Adipocyte (in vitro differentiated cells): ENCODE measurements around the gene GLA.

Experiments used
- DNase-seq: peaks from one replicate; pipeline ENCODE4 v3.0.0-alpha.2; 2015; ENCODE audit warnings: low read depth
- H3K27me3 ChIP-seq: replicated peaks from 2 replicates; pipeline ENCODE4 v1.7.0; 2013; ENCODE audit warnings: mild to moderate bottlenecking, low read length, moderate library complexity; ENCODE audit not compliant: control insufficient read depth, insufficient read depth
- H3K36me3 ChIP-seq: 2 replicates; pipeline ENCODE4 v1.7.0; 2013; ENCODE audit warnings: low read length, mild to moderate bottlenecking, moderate library complexity; ENCODE audit not compliant: control insufficient read depth, insufficient read depth, severe bottlenecking
- H3K4me1 ChIP-seq: 2 replicates; pipeline ENCODE4 v1.7.0; 2013; ENCODE audit warnings: mild to moderate bottlenecking, low read length, moderate library complexity; ENCODE audit not compliant: control insufficient read depth, insufficient read depth
- H3K4me3 ChIP-seq: 2 replicates; pipeline ENCODE4 v1.7.0; 2013; ENCODE audit warnings: mild to moderate bottlenecking, low read length, moderate library complexity
- H3K9ac ChIP-seq: 2 replicates; pipeline ENCODE4 v1.7.0; 2013; ENCODE audit warnings: mild to moderate bottlenecking, low read length, moderate library complexity
- H3K9me3 ChIP-seq: 2 replicates; pipeline ENCODE4 v1.7.0; 2013; ENCODE audit warnings: mild to moderate bottlenecking, low read length, moderate library complexity; ENCODE audit not compliant: control insufficient read depth

The GLA gene

GRCh38 chrX:101417190-101417589, 9.5 kb upstream of the GLA start:
- Histone ChIP-seq H3K4me3 (no peak overlapping the region), H3K4me1 (peaks cover 20% of the 10 kb centered on the region), H3K36me3 (peaks cover 17% of the 10 kb centered on the region), H3K9ac (peak overlapping the region; percentile 89), H3K27me3 (peaks cover 4% of the 10 kb centered on the region), H3K9me3 (no peaks in the 10 kb centered on the region)
- no peak for DNase-seq

DNA sequence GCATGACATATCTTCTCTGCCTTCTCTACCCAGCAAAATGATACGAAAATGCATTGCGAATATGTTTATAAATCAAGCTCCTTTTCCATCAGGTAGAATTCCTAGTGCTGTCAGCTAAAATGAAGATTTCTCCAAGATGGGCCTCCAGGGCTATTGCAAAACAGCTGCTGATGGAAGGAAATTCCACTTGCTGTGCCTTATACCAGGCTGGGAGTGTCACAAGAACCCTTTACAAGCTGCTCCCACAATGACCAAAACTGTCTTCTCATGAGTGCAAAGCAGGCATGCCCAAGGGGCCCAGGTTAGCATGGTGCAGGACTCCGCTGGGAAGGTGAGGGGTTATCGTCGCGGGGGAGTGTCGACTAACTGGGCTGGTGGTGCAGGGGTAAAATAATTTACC, 9.0 kb upstream of the GLA start:
- no peak overlapping the region for H3K4me3 ChIP-seq
- H3K9me3 ChIP-seq: no peaks in the 10 kb centered on the region
- H3K27me3 ChIP-seq: peaks cover 4% of the 10 kb centered on the region
- H3K9ac ChIP-seq: no peak overlapping the region
- peak; percentile 41 for DNase-seq
- peaks cover 20% of the 10 kb centered on the region for H3K36me3 ChIP-seq
- peaks cover 20% of the 10 kb centered on the region for H3K4me1 ChIP-seq

DNA sequence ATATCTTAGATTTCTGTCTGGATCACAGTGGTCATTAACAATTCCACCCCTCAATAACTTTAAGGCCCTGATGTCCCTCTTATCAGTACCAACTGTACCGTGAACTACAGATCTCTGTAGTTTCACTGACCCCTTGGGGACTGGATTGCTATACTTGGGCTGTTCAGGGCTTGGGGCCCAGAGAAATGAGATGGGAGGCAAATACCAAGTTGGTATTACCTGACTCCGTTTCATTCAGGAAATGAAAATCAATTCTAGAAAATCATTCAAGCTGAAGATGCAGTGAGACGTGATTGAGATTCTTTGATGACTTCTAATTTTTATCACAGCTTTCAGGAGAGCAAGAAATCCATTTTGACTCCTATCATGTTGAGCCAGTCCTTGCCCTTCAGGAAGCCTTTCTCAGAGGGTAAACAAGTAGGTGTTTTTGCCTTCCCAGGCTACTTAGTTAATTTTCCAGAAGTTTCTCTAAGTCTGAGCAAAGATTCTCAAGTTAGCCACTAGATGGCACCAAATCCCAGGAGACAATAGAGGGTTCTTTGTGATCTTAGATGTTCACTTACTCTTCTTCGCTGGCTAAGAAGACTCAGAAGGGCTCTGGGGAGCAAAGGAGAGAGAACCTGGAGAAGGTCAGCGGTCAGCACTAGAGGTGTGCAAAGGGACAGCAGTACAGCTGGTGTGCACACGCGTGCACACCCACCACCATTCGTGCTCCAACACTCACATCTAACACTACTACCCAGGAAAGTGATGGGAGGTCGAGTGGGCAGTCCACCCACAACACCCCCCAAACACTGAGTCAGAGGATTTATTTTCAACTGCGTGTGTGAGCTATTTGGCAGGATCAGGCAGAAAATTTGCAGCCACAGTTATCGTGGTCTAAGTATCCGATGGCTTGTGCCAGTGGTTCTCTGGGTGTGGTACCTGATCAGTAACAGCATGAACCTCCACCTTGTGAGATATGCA, 7.7 kb upstream of the GLA start:
- Histone ChIP-seq H3K9ac (peak overlapping the region; percentile 25), H3K4me3 (no peak overlapping the region), H3K9me3 (no peaks in the 10 kb centered on the region), H3K4me1 (peaks cover 22% of the 10 kb centered on the region), H3K36me3 (peaks cover 20% of the 10 kb centered on the region), H3K27me3 (peaks cover 4% of the 10 kb centered on the region)
- DNase-seq: peak; percentile 85

- Histone ChIP-seq H3K4me3 (no peak overlapping the region), H3K9ac (no peak overlapping the region), H3K9me3 (no peaks in the 10 kb centered on the region), H3K27me3 (no peaks in the 10 kb centered on the region), H3K4me1 (peaks cover 18% of the 10 kb centered on the region), H3K36me3 (peaks cover 20% of the 10 kb centered on the region)
- DNase-seq: no peak
These were observed 4.3 kb upstream of the GLA start for GRCh38 chrX:101411984-101412383.

DNA sequence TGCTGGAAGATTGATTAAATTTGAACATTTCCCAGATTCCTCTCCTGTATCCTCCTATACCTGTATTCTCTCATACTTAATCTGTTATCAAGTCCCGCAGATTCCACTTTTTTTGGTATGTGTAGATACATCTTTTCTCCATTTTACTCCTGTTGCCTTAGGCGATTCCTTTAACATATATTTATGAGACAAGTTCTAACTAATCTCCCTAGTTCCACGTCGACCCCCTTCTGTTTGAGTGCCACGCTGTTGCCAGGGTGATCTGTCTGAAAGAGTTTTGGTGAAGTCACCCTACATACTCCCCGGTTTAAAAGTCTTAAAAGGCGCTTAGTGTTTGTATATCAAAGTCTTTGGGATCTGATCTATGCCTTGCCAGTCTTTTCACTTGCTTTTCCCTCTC, 2.7 kb upstream of the GLA start:
- H3K9me3 ChIP-seq: no peaks in the 10 kb centered on the region
- H3K27me3 ChIP-seq: no peaks in the 10 kb centered on the region
- peaks cover 20% of the 10 kb centered on the region for H3K36me3 ChIP-seq
- H3K4me3 ChIP-seq: peak overlapping the region; percentile 88
- DNase-seq: no peak
- H3K9ac ChIP-seq: peak overlapping the region; percentile 96
- peaks cover 13% of the 10 kb centered on the region for H3K4me1 ChIP-seq

GRCh38 chrX:101409043-101409442, 1.3 kb upstream of the GLA start:
- Histone ChIP-seq H3K36me3 (peaks cover 20% of the 10 kb centered on the region), H3K9ac (peak overlapping the region; percentile 96), H3K9me3 (no peaks in the 10 kb centered on the region), H3K27me3 (no peaks in the 10 kb centered on the region), H3K4me3 (peak overlapping the region; percentile 88), H3K4me1 (peaks cover 13% of the 10 kb centered on the region)
- peak; percentile 20 for DNase-seq

DNA sequence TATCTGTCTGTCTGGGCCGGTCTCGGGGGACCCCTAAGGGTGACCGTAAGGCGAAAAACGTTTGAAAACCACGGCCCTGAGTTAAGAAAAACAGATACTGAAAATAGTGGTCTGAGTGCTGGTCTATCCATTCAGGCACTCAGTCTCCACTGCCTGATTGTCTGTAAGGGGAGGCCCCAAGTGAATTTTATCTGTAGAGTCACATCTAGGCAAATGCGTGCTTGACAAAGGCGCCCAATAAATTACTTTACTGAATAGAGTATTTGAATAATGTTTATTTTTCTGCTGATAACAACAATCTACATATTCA, 762 bp upstream of the GLA start:
- Histone ChIP-seq H3K4me3 (peak overlapping the region; percentile 88), H3K4me1 (peaks cover 13% of the 10 kb centered on the region), H3K9me3 (no peaks in the 10 kb centered on the region), H3K36me3 (peaks cover 17% of the 10 kb centered on the region), H3K27me3 (no peaks in the 10 kb centered on the region), H3K9ac (peak overlapping the region; percentile 96)
- no peak for DNase-seq

DNA sequence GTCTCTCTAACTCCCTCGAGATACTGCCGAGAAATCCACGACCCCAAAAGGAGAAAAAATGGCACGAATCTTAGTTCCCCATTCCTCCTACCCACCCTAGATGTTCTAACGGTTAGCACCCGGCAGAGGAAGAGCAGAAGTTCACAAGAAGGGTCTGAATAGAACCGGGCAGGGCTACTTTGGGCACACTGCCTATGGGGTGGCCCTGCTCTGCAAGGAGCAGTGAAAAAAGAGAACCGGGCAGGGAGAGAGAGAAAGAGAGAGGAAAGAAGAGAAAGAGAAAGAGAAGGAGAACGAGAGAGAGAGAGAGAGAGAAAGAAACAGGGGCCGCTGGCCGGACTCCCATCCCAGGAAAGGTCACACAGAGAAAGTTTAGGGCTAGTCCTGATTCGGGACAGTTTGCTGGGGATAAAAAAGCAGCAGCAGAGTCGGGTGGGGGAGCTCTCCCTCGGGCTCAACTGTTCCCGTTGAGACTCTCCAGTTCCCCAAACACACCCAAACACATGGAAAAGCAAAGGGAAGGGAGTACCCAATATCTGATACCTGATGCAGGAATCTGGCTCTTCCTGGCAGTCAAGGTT, 468 bp downstream of the GLA start:
- H3K4me1 ChIP-seq: peaks cover 13% of the 10 kb centered on the region
- H3K27me3 ChIP-seq: no peaks in the 10 kb centered on the region
- no peak for DNase-seq

GRCh38 chrX:101399825-101400224, 7.9 kb downstream of the GLA start:
- Histone ChIP-seq H3K4me3 (no peak overlapping the region), H3K36me3 (peaks cover 21% of the 10 kb centered on the region), H3K9me3 (no peaks in the 10 kb centered on the region), H3K27me3 (peaks cover 7% of the 10 kb centered on the region), H3K4me1 (peaks cover 6% of the 10 kb centered on the region), H3K9ac (no peak overlapping the region)
- DNase-seq: no peak

More for the DNA sequence above, 468 bp downstream of the GLA start:
- Histone ChIP-seq H3K4me3 (peak overlapping the region; percentile 88), H3K9ac (peak overlapping the region; percentile 96), H3K9me3 (no peaks in the 10 kb centered on the region), H3K36me3 (peaks cover 4% of the 10 kb centered on the region)

- H3K4me3 ChIP-seq: no peak overlapping the region
- peaks cover 6% of the 10 kb centered on the region for H3K4me1 ChIP-seq
- peaks cover 7% of the 10 kb centered on the region for H3K27me3 ChIP-seq
- peaks cover 21% of the 10 kb centered on the region for H3K36me3 ChIP-seq
- no peak for DNase-seq
- no peak overlapping the region for H3K9ac ChIP-seq
- H3K9me3 ChIP-seq: no peaks in the 10 kb centered on the region
These were observed 9.0 kb downstream of the GLA start for GRCh38 chrX:101398694-101399093.

GRCh38 chrX:101397779-101398178, 9.9 kb downstream of the GLA start:
- no peak overlapping the region for H3K9ac ChIP-seq
- H3K36me3 ChIP-seq: peaks cover 21% of the 10 kb centered on the region
- DNase-seq: no peak
- H3K4me1 ChIP-seq: peaks cover 6% of the 10 kb centered on the region
- no peaks in the 10 kb centered on the region for H3K9me3 ChIP-seq
- H3K4me3 ChIP-seq: no peak overlapping the region
- peaks cover 7% of the 10 kb centered on the region for H3K27me3 ChIP-seq
